Transverse colon (tissue), 4 donors: ENCODE results near the gene GPR176. TPM values are rescaled to one million over a fixed set of nuclear protein-coding genes. Genes with fewer than 3 reads are reported as not detected.

ENCODE experiments used
- DNase-seq: peaks from one replicate; pipeline ENCODE4 v3.0.0-alpha.2; 2019
- H3K27ac ChIP-seq, 4 donors: fragments of 200-600 bp; sonication (generic); 2 replicates each; pipeline ENCODE4 v1.5.1; 2016 to 2018; ENCODE audit warnings: inconsistent platforms in 4 of 4
- H3K27me3 ChIP-seq: fragments of 200-600 bp; sonication (generic); 2 replicates; pipeline ENCODE4 v1.5.1; 2017; ENCODE audit warnings: inconsistent platforms
- H3K36me3 ChIP-seq, 4 donors: fragments of 200-600 bp; sonication (generic); 2 replicates each; pipeline ENCODE4 v1.5.1; 2017 to 2019; ENCODE audit warnings: inconsistent platforms in 4 of 4
- H3K4me1 ChIP-seq, 4 donors: fragments of 200-600 bp; sonication (generic); 2 replicates each; pipeline ENCODE4 v1.5.1; 2017 to 2020; ENCODE audit warnings: inconsistent platforms in 4 of 4
- H3K4me3 ChIP-seq, 4 donors: fragments of 200-600 bp; sonication (generic); 1 replicate in 1 of 4; 2 replicates in 3 of 4; pipeline versions ENCODE4 v1.5.1 to v1.6.1; 2017 to 2019; ENCODE audit warnings: inconsistent platforms in 4 of 4
- H3K9me3 ChIP-seq, 2 donors: fragments of 200-600 bp; sonication (generic); 2 replicates each; pipeline ENCODE4 v1.5.1; 2017 to 2019; ENCODE audit warnings: inconsistent platforms in 2 of 2
- EP300 ChIP-seq: sonication (generic); formaldehyde crosslinking; IDR thresholded peaks from one replicate; pipeline ENCODE4 v1.6.1; 2017; ENCODE audit warnings: antibody characterized with exemption, low read depth
- POLR2A ChIP-seq: fragments of 450-650 bp; IDR thresholded peaks from one replicate; pipeline ENCODE4 v1.6.1; 2016; ENCODE audit warnings: antibody characterized with exemption, mild to moderate bottlenecking, moderate library complexity
- POLR2AphosphoS5 ChIP-seq, 3 donors: sonication (generic); formaldehyde crosslinking; IDR thresholded peaks; one replicate each; pipeline ENCODE4 v1.6.1; 2016; ENCODE audit warnings: antibody characterized with exemption in 3 of 3
- WGBS, 2 donors: methylation state at CpG; one replicate each; pipeline ENCODE4 v1.1.5; 2018; ENCODE audit warnings: low coverage in 1 of 2; 5-methylcytosine and 5-hydroxymethylcytosine counted together
- in situ Hi-C, 4 donors: fragments of 200-750 bp; cut with MboI; loops; one replicate each; pipeline versions ENCODE4 v1.15.0 to v1.15.1; 2017; ENCODE audit warnings: low sequenced_read_pairs in 3 of 4, low pct_ligation_motif_present in 1 of 4, low pct_unique_long_range_greater_than_20kb in 1 of 4
- intact Hi-C: fragments of 100-400 bp; cut with DNase I; formaldehyde crosslinking; loops from one replicate; pipeline ENCODE4 v1.15.1; 2023; ENCODE audit warnings: low total_unique reads
- total RNA-seq, 4 donors: library from RNA; depleted of rRNA; stranded (reverse); fragments of >200 nt; gene quantifications; one replicate each; pipeline ENCODE4 v1.1.0, GENCODE V29; 2016
- TF ChIP-seq, protein P1 (sequence below), 5 experiments: fragments of 200-600 bp in 3 of 5; fragments of 450-650 bp in 2 of 5; sonication (generic) in 3 of 5; IDR thresholded peaks; 1 replicate in 2 of 5; 2 replicates in 3 of 5; pipeline ENCODE4 v1.5.1; 2016 to 2017; ENCODE audit warnings: antibody characterized with exemption in 5 of 5, inconsistent platforms in 3 of 5, mild to moderate bottlenecking in 2 of 5, moderate library complexity in 1 of 5

Gene GPR176
- total RNA-seq, 4 donors from 2014 or later = 1.6 to 10.9 (median 2.5) TPM; not detected in 1

GRCh38 chr15:39761006-39761405 is 159.1 kb downstream of the GPR176 start:
- Histone ChIP-seq H3K36me3 (no peaks in the 10 kb centered on the region), H3K4me1 (peaks cover 0 to 6% (median 2%) of the 10 kb centered on the region in 4 donors), H3K9me3 (no peaks in the 10 kb centered on the region), H3K4me3 (no peak overlapping the region), H3K27ac (no peak overlapping the region), H3K27me3 (no peaks in the 10 kb centered on the region)
- DNase-seq = no peak
- in situ Hi-C loops (loop anchor here (10.0 to 25.0 kb wide), 4 partner anchors 174 to 1049 kb away; partner anchors contain the start of gene THBS1 (in 3 of the 4)), intact Hi-C loops (loop anchor here (10.0 kb wide), 1 partner anchor 1056 kb away; no protein-coding TSS in a partner anchor)
- 83 to 85% methylated on average over 2 of the region's 2 CpGs for WGBS, 2 donors
- no peak for TF ChIP-seq POLR2AphosphoS5 (IDR thresholded peaks at IDR 0.05)
- TF ChIP-seq, protein P1, sequence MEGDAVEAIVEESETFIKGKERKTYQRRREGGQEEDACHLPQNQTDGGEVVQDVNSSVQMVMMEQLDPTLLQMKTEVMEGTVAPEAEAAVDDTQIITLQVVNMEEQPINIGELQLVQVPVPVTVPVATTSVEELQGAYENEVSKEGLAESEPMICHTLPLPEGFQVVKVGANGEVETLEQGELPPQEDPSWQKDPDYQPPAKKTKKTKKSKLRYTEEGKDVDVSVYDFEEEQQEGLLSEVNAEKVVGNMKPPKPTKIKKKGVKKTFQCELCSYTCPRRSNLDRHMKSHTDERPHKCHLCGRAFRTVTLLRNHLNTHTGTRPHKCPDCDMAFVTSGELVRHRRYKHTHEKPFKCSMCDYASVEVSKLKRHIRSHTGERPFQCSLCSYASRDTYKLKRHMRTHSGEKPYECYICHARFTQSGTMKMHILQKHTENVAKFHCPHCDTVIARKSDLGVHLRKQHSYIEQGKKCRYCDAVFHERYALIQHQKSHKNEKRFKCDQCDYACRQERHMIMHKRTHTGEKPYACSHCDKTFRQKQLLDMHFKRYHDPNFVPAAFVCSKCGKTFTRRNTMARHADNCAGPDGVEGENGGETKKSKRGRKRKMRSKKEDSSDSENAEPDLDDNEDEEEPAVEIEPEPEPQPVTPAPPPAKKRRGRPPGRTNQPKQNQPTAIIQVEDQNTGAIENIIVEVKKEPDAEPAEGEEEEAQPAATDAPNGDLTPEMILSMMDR (IDR thresholded peaks at IDR 0.05) = no peak
- TF ChIP-seq POLR2A = no peak
- no peak for TF ChIP-seq EP300

GRCh38 chr15:39756806-39757522 is 163.1 kb downstream of the GPR176 start:
- Histone ChIP-seq H3K9me3 (no peaks in the 10 kb centered on the region), H3K4me1 (peaks cover 0 to 6% (median 2%) of the 10 kb centered on the region in 4 donors), H3K36me3 (no peaks in the 10 kb centered on the region), H3K27me3 (no peaks in the 10 kb centered on the region), H3K27ac (no peak overlapping the region), H3K4me3 (no peak overlapping the region)
- no peak for TF ChIP-seq EP300
- no peak for TF ChIP-seq POLR2AphosphoS5 (IDR thresholded peaks at IDR 0.05)
- no peak for TF ChIP-seq POLR2A
- TF ChIP-seq, protein P1 (IDR thresholded peaks at IDR 0.05) = peak; percentile 71 to 93 (median 85)
- in situ Hi-C loops (loop anchor here (25.0 kb wide), 3 partner anchors 170 to 1045 kb away; partner anchors contain the start of gene THBS1 (in 2 of the 4)), intact Hi-C loops (loop anchor here (2.0 kb wide), 1 partner anchor 70 kb away; no protein-coding TSS in a partner anchor)
- no peak for DNase-seq
- WGBS, 2 donors = 36 to 49% methylated on average over 2 of the region's 2 CpGs

GRCh38 chr15:39752991-39753390 is 167.1 kb downstream of the GPR176 start:
- intact Hi-C loops (no loop called here), in situ Hi-C loops (loop anchor here (25.0 kb wide), 3 partner anchors 166 to 1041 kb away; partner anchors contain the start of gene THBS1 (in 2 of the 4))
- no peaks in the 10 kb centered on the region for H3K36me3 ChIP-seq
- TF ChIP-seq POLR2AphosphoS5 (IDR thresholded peaks at IDR 0.05) (no peak), EP300 (no peak), POLR2A (no peak)
- TF ChIP-seq, protein P1 (IDR thresholded peaks at IDR 0.05) = no peak
- 56 to 62% methylated on average over 1 of the region's 1 CpG for WGBS, 2 donors
- H3K4me1 ChIP-seq = peaks cover 0 to 14% (median 9%) of the 10 kb centered on the region in 4 donors
- no peaks in the 10 kb centered on the region for H3K9me3 ChIP-seq
- H3K27ac ChIP-seq = no peak overlapping the region
- H3K4me3 ChIP-seq = no peak overlapping the region
- no peak for DNase-seq
- no peaks in the 10 kb centered on the region for H3K27me3 ChIP-seq

- in situ Hi-C loops = loop anchor here (25.0 kb wide), 3 partner anchors 165 to 1040 kb away; partner anchors contain the start of gene THBS1 (in 2 of the 4)
- Histone ChIP-seq H3K4me3 (no peak overlapping the region), H3K9me3 (no peaks in the 10 kb centered on the region), H3K27ac (no peak overlapping the region), H3K4me1 (peaks cover 1 to 20% (median 11%) of the 10 kb centered on the region in 4 donors), H3K36me3 (no peaks in the 10 kb centered on the region), H3K27me3 (no peaks in the 10 kb centered on the region)
- TF ChIP-seq EP300 (no peak), POLR2AphosphoS5 (IDR thresholded peaks at IDR 0.05) (no peak), POLR2A (no peak)
- TF ChIP-seq, protein P1 (IDR thresholded peaks at IDR 0.05) = no peak
- DNase-seq = no peak
- intact Hi-C loops = no loop called here
Measured at GRCh38 chr15:39752246-39752645, 167.8 kb downstream of the GPR176 start.
